ENCODE data around the gene DGKK.
"Not testable (repeated sequence)": the region's sequence is repeated elsewhere in the genome, so short reads cannot be mapped to it uniquely, and the experiment has no call there.

DGKK gene

GRCh38 chrX:50428174-50428573 lies 42.5 kb downstream of the DGKK start:
- DNase-seq (ENCODE audit: low read depth in 2 of 2): no peak

GRCh38 chrX:50407976-50408375 lies 62.6 kb downstream of the DGKK start:
- DNase-seq (ENCODE audit: low read depth in 2 of 2): no peak

GRCh38 chrX:50403903-50404302 lies 66.7 kb downstream of the DGKK start:
- no peak for DNase-seq (ENCODE audit: low read depth in 2 of 2)

- no peak for DNase-seq (ENCODE audit: low read depth in 2 of 2)
Observed at GRCh38 chrX:50402886-50403285, 67.7 kb downstream of the DGKK start.

GRCh38 chrX:50393902-50394301 lies 76.7 kb downstream of the DGKK start:
- DNase-seq (ENCODE audit: low read depth in 2 of 2): no peak

- DNase-seq (ENCODE audit: low read depth in 2 of 2): no peak
Observed at GRCh38 chrX:50386520-50386919, 84.1 kb downstream of the DGKK start.

- no peak for DNase-seq (ENCODE audit: low read depth in 2 of 2)
Observed at GRCh38 chrX:50381729-50382415, 88.8 kb downstream of the DGKK start.

- no peak for DNase-seq (ENCODE audit: low read depth in 2 of 2)
Observed at GRCh38 chrX:50375481-50376267, 95.0 kb downstream of the DGKK start.

GRCh38 chrX:50372966-50373365 lies 97.7 kb downstream of the DGKK start:
- DNase-seq (ENCODE audit: low read depth in 2 of 2): no peak

- no peak for DNase-seq (ENCODE audit: low read depth in 2 of 2)
Observed at GRCh38 chrX:50343917-50344316, 126.7 kb downstream of the DGKK start.

GRCh38 chrX:50333308-50333707 lies 137.3 kb downstream of the DGKK start:
- DNase-seq (ENCODE audit: low read depth in 2 of 2): no peak

GRCh38 chrX:50332668-50333067 lies 138.0 kb downstream of the DGKK start:
- not testable (repeated sequence) for DNase-seq (ENCODE audit: low read depth in 2 of 2)

- no peak for DNase-seq (ENCODE audit: low read depth in 2 of 2)
Observed at GRCh38 chrX:50327235-50327634, 143.4 kb downstream of the DGKK start.
